ENCODE data around the gene PPEF1.

- TF ChIP-seq MAX (IDR thresholded peaks at IDR 0.05) (no peak), FOXM1 (IDR thresholded peaks at IDR 0.05; ENCODE audit: borderline replicate concordance, low read depth) (no peak), RAD21 (IDR thresholded peaks at IDR 0.05; ENCODE audit: low read depth) (no peak), EP300 (IDR thresholded peaks at IDR 0.05; ENCODE audit: borderline replicate concordance) (no peak), CEBPB (IDR thresholded peaks at IDR 0.05) (no peak), TAF1 (IDR thresholded peaks at IDR 0.05; ENCODE audit: low read depth) (no peak), EGR1 (IDR thresholded peaks at IDR 0.05) (no peak), TCF12 (IDR thresholded peaks at IDR 0.05; ENCODE audit: low read depth) (no peak), CREB1 (IDR thresholded peaks at IDR 0.05; ENCODE audit: low read depth) (no peak), YY1 (IDR thresholded peaks at IDR 0.05; ENCODE audit: low read depth) (no peak), ZBTB7A (IDR thresholded peaks at IDR 0.05; ENCODE audit: low read depth) (no peak), NFIC (IDR thresholded peaks at IDR 0.05) (no peak)
- TF ChIP-seq, protein P1, sequence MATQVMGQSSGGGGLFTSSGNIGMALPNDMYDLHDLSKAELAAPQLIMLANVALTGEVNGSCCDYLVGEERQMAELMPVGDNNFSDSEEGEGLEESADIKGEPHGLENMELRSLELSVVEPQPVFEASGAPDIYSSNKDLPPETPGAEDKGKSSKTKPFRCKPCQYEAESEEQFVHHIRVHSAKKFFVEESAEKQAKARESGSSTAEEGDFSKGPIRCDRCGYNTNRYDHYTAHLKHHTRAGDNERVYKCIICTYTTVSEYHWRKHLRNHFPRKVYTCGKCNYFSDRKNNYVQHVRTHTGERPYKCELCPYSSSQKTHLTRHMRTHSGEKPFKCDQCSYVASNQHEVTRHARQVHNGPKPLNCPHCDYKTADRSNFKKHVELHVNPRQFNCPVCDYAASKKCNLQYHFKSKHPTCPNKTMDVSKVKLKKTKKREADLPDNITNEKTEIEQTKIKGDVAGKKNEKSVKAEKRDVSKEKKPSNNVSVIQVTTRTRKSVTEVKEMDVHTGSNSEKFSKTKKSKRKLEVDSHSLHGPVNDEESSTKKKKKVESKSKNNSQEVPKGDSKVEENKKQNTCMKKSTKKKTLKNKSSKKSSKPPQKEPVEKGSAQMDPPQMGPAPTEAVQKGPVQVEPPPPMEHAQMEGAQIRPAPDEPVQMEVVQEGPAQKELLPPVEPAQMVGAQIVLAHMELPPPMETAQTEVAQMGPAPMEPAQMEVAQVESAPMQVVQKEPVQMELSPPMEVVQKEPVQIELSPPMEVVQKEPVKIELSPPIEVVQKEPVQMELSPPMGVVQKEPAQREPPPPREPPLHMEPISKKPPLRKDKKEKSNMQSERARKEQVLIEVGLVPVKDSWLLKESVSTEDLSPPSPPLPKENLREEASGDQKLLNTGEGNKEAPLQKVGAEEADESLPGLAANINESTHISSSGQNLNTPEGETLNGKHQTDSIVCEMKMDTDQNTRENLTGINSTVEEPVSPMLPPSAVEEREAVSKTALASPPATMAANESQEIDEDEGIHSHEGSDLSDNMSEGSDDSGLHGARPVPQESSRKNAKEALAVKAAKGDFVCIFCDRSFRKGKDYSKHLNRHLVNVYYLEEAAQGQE (IDR thresholded peaks at IDR 0.05; ENCODE audit: low read depth) = no peak
- TF ChIP-seq, protein P2, sequence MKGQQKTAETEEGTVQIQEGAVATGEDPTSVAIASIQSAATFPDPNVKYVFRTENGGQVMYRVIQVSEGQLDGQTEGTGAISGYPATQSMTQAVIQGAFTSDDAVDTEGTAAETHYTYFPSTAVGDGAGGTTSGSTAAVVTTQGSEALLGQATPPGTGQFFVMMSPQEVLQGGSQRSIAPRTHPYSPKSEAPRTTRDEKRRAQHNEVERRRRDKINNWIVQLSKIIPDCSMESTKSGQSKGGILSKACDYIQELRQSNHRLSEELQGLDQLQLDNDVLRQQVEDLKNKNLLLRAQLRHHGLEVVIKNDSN (IDR thresholded peaks at IDR 0.05) = no peak
Measured at GRCh38 chrX:18719852-18720251, 12.4 kb downstream of the PPEF1 start.

All from Ishikawa (cell line).